ENCODE data around the gene INSIG2. TPM values are rescaled to one million over a fixed set of nuclear protein-coding genes. Genes with fewer than 3 reads are reported as not detected.

INSIG2 gene
- total and polyA plus RNA-seq, 9 of the 15 experiments (the other 6 are each of a cell fraction or from before 2014, with no cell fraction given) = 1.5 to 34.2 (median 6.4) TPM

- BruUV-seq (replicated peaks) = no TSS peak
- FAIRE-seq = no peak
- Histone ChIP-seq H3K4me1 (replicated peaks in 1 of 2; ENCODE audit: control insufficient read depth in 2 of 2, insufficient read depth in 2 of 2, low read length in 2 of 2) (peaks cover 0 to 4% of the 10 kb centered on the region in 2 experiments; a peak in 1 of 5 replicates), H2AFZ (ENCODE audit: low read depth, low read length) (no peak overlapping the region), H3K27me3 (ENCODE audit: control insufficient read depth in 2 of 2, insufficient read depth in 2 of 2, low read length in 2 of 2) (no peaks in the 10 kb centered on the region), H3K4me3 (no peak overlapping the region), H3K4me2 (ENCODE audit: insufficient read depth, low read length) (no peak overlapping the region), H3K27ac (ENCODE audit: extremely low read depth, low read depth, low read length) (no peak overlapping the region), H3K9me1 (ENCODE audit: control insufficient read depth, insufficient read depth, low read length) (no peaks in the 10 kb centered on the region), H3K9me3 (replicated peaks; ENCODE audit: control insufficient read depth, insufficient read depth, low read depth, low read length) (no peaks in the 10 kb centered on the region), H3K79me2 (ENCODE audit: control insufficient read depth, insufficient read depth, low read length) (no peaks in the 10 kb centered on the region), H3K36me3 (ENCODE audit: control insufficient read depth, insufficient read depth, low read length) (peaks cover 5% of the 10 kb centered on the region; the same call in 2 of the 3 replicates), H4K20me1 (replicated peaks; ENCODE audit: control insufficient read depth, insufficient read depth, low read length) (no peaks in the 10 kb centered on the region), H3K9ac (ENCODE audit: insufficient read depth in 1 of 2, low read depth in 2 of 2, low read length in 2 of 2) (no peak overlapping the region)
- in situ Hi-C loops (cut with MboI) (no loop called here), intact Hi-C loops (cut with micrococcal nuclease) (no loop called here)
- ChIA-PET CTCF (ENCODE audit: low intra/inter-chr PET ratio) (no interaction called here), POLR2A (no interaction called here)
- ATAC-seq = no peak
- TF ChIP-seq, protein P1, sequence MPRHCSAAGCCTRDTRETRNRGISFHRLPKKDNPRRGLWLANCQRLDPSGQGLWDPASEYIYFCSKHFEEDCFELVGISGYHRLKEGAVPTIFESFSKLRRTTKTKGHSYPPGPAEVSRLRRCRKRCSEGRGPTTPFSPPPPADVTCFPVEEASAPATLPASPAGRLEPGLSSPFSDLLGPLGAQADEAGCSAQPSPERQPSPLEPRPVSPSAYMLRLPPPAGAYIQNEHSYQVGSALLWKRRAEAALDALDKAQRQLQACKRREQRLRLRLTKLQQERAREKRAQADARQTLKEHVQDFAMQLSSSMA (CRISPR knock-in tag; IDR thresholded peaks at IDR 0.05) = no peak
- DNase-seq (ENCODE audit: extremely low read depth in 1 of 4, low spot score in 3 of 4) = no peak
- WGBS (ENCODE audit: insufficient coverage, low coverage, missing lambda C conversion rate) = 68% methylated on average over 6 of the region's 6 CpGs
Measured at GRCh38 chr2:118102433-118103082, 14.3 kb downstream of the INSIG2 start.

GRCh38 chr2:118103951-118104940 is 16.0 kb downstream of the INSIG2 start:
- Histone ChIP-seq H3K27me3 (ENCODE audit: control insufficient read depth in 2 of 2, insufficient read depth in 2 of 2, low read length in 2 of 2) (no peaks in the 10 kb centered on the region), H4K20me1 (replicated peaks; ENCODE audit: control insufficient read depth, insufficient read depth, low read length) (no peaks in the 10 kb centered on the region), H3K27ac (ENCODE audit: extremely low read depth, low read depth, low read length) (no peak overlapping the region), H3K4me2 (ENCODE audit: insufficient read depth, low read length) (no peak overlapping the region), H3K79me2 (ENCODE audit: control insufficient read depth, insufficient read depth, low read length) (no peaks in the 10 kb centered on the region), H3K9me3 (replicated peaks; ENCODE audit: control insufficient read depth, insufficient read depth, low read depth, low read length) (no peaks in the 10 kb centered on the region), H3K36me3 (ENCODE audit: control insufficient read depth, insufficient read depth, low read length) (peaks cover 9% of the 10 kb centered on the region; the same call in 2 of the 3 replicates), H3K9me1 (ENCODE audit: control insufficient read depth, insufficient read depth, low read length) (no peaks in the 10 kb centered on the region), H3K4me1 (replicated peaks in 1 of 2; ENCODE audit: control insufficient read depth in 2 of 2, insufficient read depth in 2 of 2, low read length in 2 of 2) (no peaks in the 10 kb centered on the region), H2AFZ (ENCODE audit: low read depth, low read length) (no peak overlapping the region), H3K4me3 (no peak overlapping the region), H3K9ac (ENCODE audit: insufficient read depth in 1 of 2, low read depth in 2 of 2, low read length in 2 of 2) (no peak overlapping the region)
- no peak for FAIRE-seq
- in situ Hi-C loops (cut with MboI) = no loop called here
- DNase-seq (ENCODE audit: extremely low read depth in 1 of 4, low spot score in 3 of 4) = no peak
- ChIA-PET POLR2A (no interaction called here), CTCF (ENCODE audit: low intra/inter-chr PET ratio) (no interaction called here)
- no peak for ATAC-seq
- BruUV-seq (replicated peaks) = no TSS peak
- 39% methylated on average over 2 of the region's 2 CpGs for WGBS (ENCODE audit: insufficient coverage, low coverage, missing lambda C conversion rate)
- intact Hi-C loops (cut with micrococcal nuclease) = no loop called here
- no peak for TF ChIP-seq ARID3A (IDR thresholded peaks at IDR 0.05; ENCODE audit: borderline replicate concordance, low read depth, low read length)
